GM21825 (cell line): Measurements from ENCODE around the gene WDFY3.
"Not testable (repeated sequence)": the region's sequence is repeated elsewhere in the genome, so short reads cannot be mapped to it uniquely, and the experiment has no call there.

ENCODE experiments used
- ATAC-seq: cut with Tn5 transposase; IDR thresholded peaks from one replicate; pipeline ENCODE4 v1.9.1; 2021; ENCODE audit warnings: mild to moderate bottlenecking, moderate library complexity; ENCODE audit not compliant: unreplicated experiment

Gene WDFY3

DNA sequence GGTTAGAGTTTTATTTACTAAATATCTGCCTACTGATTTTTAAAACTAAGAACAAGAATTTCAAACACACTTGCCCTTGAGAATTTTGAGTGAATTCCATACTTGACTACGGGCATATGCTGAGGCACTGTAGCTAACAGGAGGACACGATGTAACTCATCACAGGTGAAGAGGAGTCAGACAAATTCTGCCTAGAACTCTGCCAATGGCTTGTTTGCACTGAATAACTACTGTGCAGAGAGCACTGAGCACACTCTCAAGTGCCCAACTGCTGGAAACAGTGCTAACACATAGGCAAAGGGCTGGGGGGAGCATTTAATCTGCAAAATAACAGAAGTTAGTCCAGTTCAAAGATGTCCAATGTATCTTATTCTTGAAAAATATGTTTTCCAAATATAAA is 104.4 kb downstream of the WDFY3 start:
- ATAC-seq: no peak

GRCh38 chr4:84857296-84857695 is 109.2 kb downstream of the WDFY3 start:
- no peak for ATAC-seq

DNA sequence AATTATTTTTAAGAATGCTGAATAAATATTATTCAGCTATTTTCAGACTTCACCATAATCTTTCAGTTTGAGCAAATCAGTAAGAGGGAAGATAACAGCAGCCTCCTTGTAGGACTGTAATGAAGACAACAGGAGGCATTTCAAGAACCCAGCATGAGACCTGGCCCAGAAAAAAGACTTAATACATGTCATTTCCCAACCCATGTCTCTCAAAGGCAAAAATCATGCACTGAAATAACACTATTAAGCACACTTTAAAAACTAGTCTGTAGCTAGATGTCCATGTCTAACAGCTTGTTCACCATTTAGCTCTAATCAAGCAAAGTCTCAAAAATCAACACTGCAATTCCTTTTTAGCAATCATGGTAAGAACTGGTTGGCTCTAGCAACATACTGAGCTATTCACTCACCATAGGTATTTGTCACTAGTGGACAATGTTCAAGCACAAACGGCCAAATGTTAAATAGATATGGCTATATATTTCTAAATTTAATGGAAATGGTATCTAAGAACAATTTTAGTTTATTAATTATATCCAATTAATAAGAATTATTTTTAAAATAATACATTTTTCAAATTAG is 109.9 kb downstream of the WDFY3 start:
- no peak for ATAC-seq

DNA sequence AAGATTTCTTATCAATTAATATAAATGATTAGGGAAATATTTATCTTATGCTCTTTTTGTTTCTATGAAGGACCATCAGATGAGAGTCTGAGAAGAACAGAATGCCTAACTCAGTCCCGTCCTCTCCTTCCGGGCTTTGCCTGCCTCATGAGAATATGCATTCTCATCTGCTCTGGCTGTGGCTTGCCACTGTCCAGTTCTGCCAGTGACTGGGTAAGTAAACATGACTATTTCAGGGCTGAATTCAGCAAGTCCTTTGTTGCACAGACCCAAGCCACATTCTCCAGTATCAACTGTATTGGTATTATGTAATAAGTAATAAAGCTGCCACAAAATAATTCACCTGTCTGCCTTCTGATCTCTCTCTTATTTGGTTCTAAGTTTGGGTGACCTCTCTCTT is 110.7 kb downstream of the WDFY3 start:
- ATAC-seq: no peak

- no peak for ATAC-seq
These were observed 114.4 kb downstream of the WDFY3 start for GRCh38 chr4:84852081-84852480.

DNA sequence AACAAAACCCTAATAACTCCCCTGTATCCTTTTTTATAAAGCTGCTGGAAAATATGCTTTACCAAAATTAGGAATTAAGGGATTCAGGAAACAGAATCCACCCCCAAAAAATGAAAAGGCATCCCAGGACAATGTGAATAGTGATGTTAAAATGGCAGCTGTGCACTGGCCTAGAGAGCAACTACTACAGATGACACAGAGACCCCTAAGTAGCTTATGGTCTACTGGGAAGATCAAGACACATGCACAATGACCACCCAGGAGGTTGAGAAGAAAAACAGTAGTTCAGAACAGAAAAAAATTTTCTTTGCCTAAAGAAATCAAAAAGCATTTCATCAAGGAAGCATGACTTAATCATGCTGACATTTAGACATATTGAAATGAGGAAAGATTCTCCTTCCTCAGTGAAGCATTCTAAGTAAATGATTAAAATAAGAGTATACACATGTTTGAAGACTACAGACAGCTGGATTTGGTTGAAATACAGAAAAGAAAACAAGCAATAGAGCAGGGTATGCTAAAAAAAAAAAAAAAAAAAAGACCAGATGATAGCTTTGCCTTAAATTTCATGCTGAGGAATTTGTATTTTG is 117.3 kb downstream of the WDFY3 start:
- ATAC-seq: no peak

- no peak for ATAC-seq
These were observed 118.1 kb downstream of the WDFY3 start for GRCh38 chr4:84848432-84848831.

GRCh38 chr4:84847978-84848377 is 118.5 kb downstream of the WDFY3 start:
- no peak for ATAC-seq

- no peak for ATAC-seq
These were observed 119.5 kb downstream of the WDFY3 start for GRCh38 chr4:84846985-84847384.

DNA sequence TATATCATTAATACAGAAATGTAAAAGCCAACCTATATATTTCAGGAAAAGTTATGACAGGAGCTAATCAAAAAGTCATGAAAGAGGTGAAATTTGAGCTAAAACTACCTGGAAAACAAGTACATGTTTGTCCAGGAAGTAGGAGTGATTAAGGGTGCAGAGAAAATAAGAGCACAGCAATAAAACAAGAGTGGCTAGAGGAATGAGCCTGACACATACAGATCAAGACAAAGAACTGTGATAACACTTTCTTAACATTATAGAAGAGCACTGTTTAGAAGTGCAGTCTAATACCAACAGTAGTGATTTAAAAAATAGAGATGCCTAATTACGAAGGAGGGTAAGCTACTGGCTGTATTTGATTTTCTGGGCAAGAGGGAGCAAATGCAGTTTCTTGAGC is 125.1 kb downstream of the WDFY3 start:
- no peak for ATAC-seq

DNA sequence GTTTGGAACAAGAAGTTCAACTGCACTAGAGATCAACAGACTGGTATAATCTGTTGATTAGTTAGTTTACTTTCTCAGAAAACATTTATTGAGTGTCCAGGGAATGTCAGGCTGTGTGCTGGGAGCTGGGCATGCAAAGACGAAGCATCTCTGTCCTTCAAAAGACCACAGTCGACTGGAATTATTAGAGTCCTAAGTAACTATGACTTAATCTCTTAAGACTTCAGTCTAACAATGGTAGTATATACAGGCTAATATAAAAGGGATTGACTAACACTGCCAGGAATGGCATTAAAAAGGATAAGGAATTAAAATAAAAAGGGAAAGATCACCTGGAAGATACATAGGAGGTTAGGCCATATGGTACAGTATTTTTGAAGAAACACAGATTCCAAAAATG is 128.7 kb downstream of the WDFY3 start:
- ATAC-seq: no peak

GRCh38 chr4:84829633-84830032 is 136.9 kb downstream of the WDFY3 start:
- ATAC-seq: not testable (repeated sequence)

DNA sequence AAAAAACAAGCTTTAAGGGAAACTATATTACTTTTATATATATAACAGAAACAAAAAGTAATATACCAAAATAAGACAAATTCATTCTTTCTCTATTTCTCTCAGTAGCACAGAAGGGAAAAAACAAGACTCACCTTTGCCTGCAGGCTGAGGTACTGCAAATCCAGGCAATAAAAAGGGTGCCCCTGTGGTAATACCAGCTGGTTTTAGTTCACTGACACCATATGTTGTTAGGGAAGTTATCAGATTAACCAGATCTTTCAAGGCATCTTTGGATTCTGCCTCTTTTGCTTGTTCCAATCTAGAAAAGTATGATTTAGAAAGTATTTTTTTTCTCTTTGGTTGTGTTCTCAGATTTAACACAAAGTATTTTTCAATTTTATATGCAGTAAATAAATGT is 139.8 kb downstream of the WDFY3 start:
- ATAC-seq: no peak

- no peak for ATAC-seq
These were observed 140.7 kb downstream of the WDFY3 start for GRCh38 chr4:84825701-84826341.

DNA sequence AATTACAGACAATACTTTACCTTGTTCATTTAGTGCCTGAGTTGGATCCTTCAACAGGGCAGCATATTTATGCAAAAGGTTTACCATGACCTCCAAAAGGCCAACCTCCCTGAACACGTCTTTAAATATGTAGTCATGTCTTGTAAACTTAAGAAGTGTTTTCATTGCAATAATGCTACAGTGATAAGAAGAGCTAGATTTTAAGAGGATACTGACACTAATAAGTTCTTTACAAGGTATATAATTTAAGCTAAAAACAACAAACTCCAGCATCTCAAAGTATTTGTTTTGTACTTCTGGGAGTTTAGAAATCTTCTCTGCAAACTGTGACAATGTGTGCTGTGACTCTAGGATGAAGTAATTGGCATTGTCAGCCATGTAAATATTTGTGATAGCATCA is 145.4 kb downstream of the WDFY3 start:
- no peak for ATAC-seq

GRCh38 chr4:84814094-84814750 is 152.3 kb downstream of the WDFY3 start:
- no peak for ATAC-seq

DNA sequence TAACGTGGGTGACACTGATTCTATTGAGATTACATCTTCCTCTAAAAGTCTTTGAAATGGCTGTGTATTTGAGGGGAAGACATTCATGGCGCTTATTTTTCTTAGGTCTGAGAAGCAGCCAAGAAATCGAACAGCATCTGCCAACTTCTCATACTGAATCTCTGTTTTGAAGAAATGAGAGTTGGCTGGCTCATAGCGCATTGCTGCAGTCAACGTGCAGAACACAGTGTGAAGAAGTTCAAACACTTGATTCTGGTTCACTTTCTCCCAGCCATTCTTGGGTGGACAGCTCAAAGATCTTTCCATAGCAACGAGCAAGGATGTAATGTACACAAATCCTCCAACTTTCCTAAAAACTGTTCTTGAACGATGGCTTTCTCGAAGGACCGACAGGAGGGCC is 156.5 kb downstream of the WDFY3 start:
- ATAC-seq: no peak

- ATAC-seq: no peak
These were observed 158.2 kb downstream of the WDFY3 start for GRCh38 chr4:84808332-84808731.

DNA sequence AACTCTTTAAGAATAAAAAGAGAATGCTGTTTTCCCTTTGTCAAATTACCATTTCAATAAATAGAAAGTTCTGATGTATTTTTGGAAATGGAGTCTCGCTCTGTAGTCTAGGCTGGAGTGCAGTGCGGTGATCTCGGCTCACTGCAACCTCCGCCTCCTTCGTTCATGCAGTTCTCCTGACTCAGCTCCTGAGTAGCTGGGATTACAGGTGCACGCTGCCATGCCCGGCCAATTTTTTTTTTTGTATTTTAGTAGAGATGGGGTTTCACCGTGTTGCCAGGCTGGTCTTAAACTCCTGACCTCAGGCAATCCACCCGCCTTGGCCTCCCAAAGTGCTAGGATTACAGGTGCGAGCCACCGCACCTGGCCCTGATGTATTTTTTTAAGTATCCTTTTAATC is 159.9 kb downstream of the WDFY3 start:
- ATAC-seq: not testable (repeated sequence)

DNA sequence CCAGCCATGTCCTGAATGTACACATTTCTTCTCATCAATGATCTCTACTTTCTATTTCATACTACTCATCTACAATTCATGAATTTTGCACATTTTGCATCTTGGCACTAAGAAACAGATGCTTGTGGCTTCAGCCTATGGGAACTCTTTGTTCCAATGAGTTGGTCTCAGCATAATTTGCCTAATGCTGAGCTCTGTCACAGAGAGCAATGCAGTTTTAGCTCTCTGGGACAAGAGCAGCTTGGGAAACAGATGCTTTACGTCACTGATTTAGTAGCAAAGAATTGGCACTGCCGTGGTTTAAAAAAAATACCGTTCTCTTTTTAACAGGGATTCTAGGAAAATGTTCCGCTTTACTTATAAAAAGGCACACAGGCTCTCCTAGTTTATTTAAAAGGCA is 162.4 kb downstream of the WDFY3 start:
- no peak for ATAC-seq

DNA sequence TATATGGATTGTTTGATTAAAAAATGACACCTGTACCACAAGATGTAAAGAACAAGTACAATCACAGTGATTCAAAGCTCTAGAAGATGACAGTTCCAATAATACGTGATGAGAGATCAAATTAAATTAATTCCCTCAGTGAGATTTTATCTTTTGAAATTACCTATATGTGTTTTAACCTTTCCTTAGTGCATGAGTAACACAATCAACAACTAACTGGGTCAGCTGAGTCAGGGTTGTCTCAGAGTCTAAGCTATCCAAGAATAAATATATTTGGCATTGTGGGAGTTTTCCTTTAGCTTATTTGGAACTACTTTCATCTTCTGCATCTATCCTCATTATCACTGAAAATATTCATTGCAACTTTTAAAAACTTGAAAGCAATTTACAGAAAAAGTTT is 162.8 kb downstream of the WDFY3 start:
- no peak for ATAC-seq

DNA sequence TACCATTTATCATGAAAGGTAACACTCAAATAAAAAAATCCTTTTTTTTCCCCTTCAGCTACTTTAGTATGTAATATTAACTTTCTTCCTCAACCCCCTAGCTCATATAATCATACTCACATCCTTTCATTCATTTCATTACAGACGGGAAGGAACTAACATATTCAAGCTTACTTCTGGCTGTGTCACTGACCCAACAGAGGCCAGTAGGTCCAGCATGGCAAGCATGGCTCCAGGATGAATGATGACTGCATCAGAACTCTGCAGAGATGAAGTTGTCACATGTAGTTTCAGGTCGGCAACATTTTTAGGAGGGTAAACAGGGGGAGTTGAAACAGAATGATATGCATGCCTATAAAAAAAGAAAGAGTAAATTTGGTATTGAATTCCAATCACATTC is 163.4 kb downstream of the WDFY3 start:
- no peak for ATAC-seq
